Right lobe of liver (tissue), 4 donors: ENCODE data around the gene TFF2.

ENCODE experiments used
- CTCF ChIP-seq, 4 donors: fragments of 200-600 bp in 3 of 4; fragments of 450-650 bp in 1 of 4; IDR thresholded peaks; one replicate each; pipeline versions ENCODE4 v1.5.1 to v1.8.0; 2016 to 2022; ENCODE audit warnings: antibody characterized with exemption in 4 of 4, mild to moderate bottlenecking in 2 of 4
- POLR2A ChIP-seq: fragments of 450-650 bp; IDR thresholded peaks from one replicate; pipeline ENCODE4 v1.6.1; 2017; ENCODE audit warnings: antibody characterized with exemption, mild to moderate bottlenecking
- donor health status: DM: no; HTN: no; CAD: no.
- donor health status: DM: no; HTN: no; CAD: no.
- donor health status: DM: no; HTN: yes; CAD: no.

GRCh38 chr21:42351626-42352440 is 1.0 kb upstream of the TFF2 start:
- TF ChIP-seq POLR2A = no peak
- no peak for TF ChIP-seq CTCF (IDR thresholded peaks at IDR 0.05)
